H1 (cell line): ENCODE data around the gene SEMA3C. TPM values are rescaled to one million over a fixed set of nuclear protein-coding genes. Genes with fewer than 3 reads are reported as not detected.

Experiments
- CTCF ChIA-PET: fragments of 300-600 bp; sonication (Branson Sonifier 250); formaldehyde crosslinking; loops from one replicate; lab custom pipeline; 2021; ENCODE audit not compliant: partially characterized antibody; lab: Charles Lee
- POLR2A ChIA-PET: fragments of 300-600 bp; sonication (Branson Sonifier 250); formaldehyde crosslinking; loops from one replicate; lab custom pipeline; 2021; ENCODE audit warnings: inconsistent platforms; ENCODE audit not compliant: partially characterized antibody; lab: Charles Lee
- DNase-seq, 2 experiments: peaks; one replicate each; pipeline versions ENCODE4 v3.0.0 to v3.0.0-alpha.2; 2010 to 2022; ENCODE audit warnings: low spot score in 2 of 2, low read depth in 1 of 2, mixed read lengths in 1 of 2
- FAIRE-seq: peaks from 2 replicates; lab custom pipeline; 2011; peaks lifted over from hg19 to GRCh38; lab: Jason Lieb, UNC
- H2AFZ ChIP-seq: 2 replicates; pipeline ENCODE4 v1.8.1; 2012; ENCODE audit warnings: low read length, inconsistent platforms
- H2AK5ac ChIP-seq: 2 replicates; pipeline ENCODE4 v1.6.1; 2013; ENCODE audit warnings: low read depth, low read length
- H2BK120ac ChIP-seq: replicated peaks from 2 replicates; pipeline ENCODE3; 2013; ENCODE audit warnings: low read depth, low read length, inconsistent platforms
- H2BK12ac ChIP-seq: 2 replicates; pipeline ENCODE4 v1.6.1; 2013; ENCODE audit warnings: low read depth, low read length
- H2BK15ac ChIP-seq: 2 replicates; pipeline ENCODE4 v1.6.1; 2013; ENCODE audit warnings: low read length
- H2BK20ac ChIP-seq: 2 replicates; pipeline ENCODE4 v1.6.1; 2013; ENCODE audit warnings: low read length
- H2BK5ac ChIP-seq: 2 replicates; pipeline ENCODE4 v1.6.1; 2013; ENCODE audit warnings: low read depth, low read length
- H3K14ac ChIP-seq: 2 replicates; pipeline ENCODE4 v1.6.1; 2013; ENCODE audit warnings: inconsistent platforms; ENCODE audit not compliant: insufficient read length
- H3K18ac ChIP-seq: 2 replicates; pipeline ENCODE4 v1.6.1; 2013; ENCODE audit warnings: low read length; ENCODE audit errors: extremely low read depth
- H3K23ac ChIP-seq: 2 replicates; pipeline ENCODE4 v1.6.1; 2013; ENCODE audit warnings: inconsistent platforms; ENCODE audit not compliant: insufficient read length
- H3K23me2 ChIP-seq: 2 replicates; pipeline ENCODE4 v1.6.1; 2013; ENCODE audit warnings: low read depth, low read length
- H3K27ac ChIP-seq: 2 replicates; pipeline ENCODE4 v1.6.1; 2011; ENCODE audit warnings: low read depth, low read length, inconsistent platforms
- H3K27me3 ChIP-seq, 4 experiments: replicated peaks in 1 of 4; 1 replicate in 1 of 4; 2 replicates in 3 of 4; pipeline versions ENCODE4 v1.6.1 to v1.8.1; 2011 to 2013; ENCODE audit warnings: low read length in 3 of 4, mild to moderate bottlenecking in 3 of 4, inconsistent platforms in 2 of 4, mixed read lengths in 2 of 4, moderate library complexity in 1 of 4; ENCODE audit not compliant: control insufficient read depth in 3 of 4, insufficient read depth in 3 of 4; ENCODE audit errors: extremely low read depth in 1 of 4
- H3K36me3 ChIP-seq, 4 experiments: 2 replicates each; pipeline versions ENCODE4 v1.6.1 to v1.8.1; 2011 to 2013; ENCODE audit warnings: mild to moderate bottlenecking in 4 of 4, low read length in 3 of 4, moderate library complexity in 2 of 4, control low read depth in 1 of 4, inconsistent platforms in 1 of 4; ENCODE audit not compliant: insufficient read depth in 4 of 4, control insufficient read depth in 2 of 4
- H3K4ac ChIP-seq: replicated peaks from 2 replicates; pipeline ENCODE3; 2013; ENCODE audit warnings: low read length, low read depth, mixed read lengths, inconsistent platforms; ENCODE audit not compliant: insufficient read length
- H3K4me1 ChIP-seq, 4 experiments: replicated peaks in 1 of 4; 1 replicate in 1 of 4; 2 replicates in 3 of 4; pipeline versions ENCODE4 v1.6.1 to v1.8.1; 2011 to 2013; ENCODE audit warnings: low read length in 3 of 4, inconsistent platforms in 2 of 4, mixed read lengths in 1 of 4; ENCODE audit not compliant: insufficient read depth in 4 of 4, control insufficient read depth in 3 of 4
- H3K4me2 ChIP-seq, 2 experiments: 2 replicates each; pipeline versions ENCODE4 v1.6.1 to v1.8.1; 2011 to 2013; ENCODE audit warnings: low read depth in 2 of 2, low read length in 2 of 2, control low read depth in 1 of 2, inconsistent platforms in 1 of 2, mild to moderate bottlenecking in 1 of 2; ENCODE audit not compliant: insufficient read depth in 1 of 2
- H3K4me3 ChIP-seq, 4 experiments: fragments of 200-600, 300-600 bp in 1 of 4; sonication (generic), shearing (Covaris generic), sonication (Bioruptor Twin) in 1 of 4; 2 replicates each; pipeline versions ENCODE4 v1.5.1 to v1.8.1; 2011 to 2016; ENCODE audit warnings: low read length in 4 of 4, low read depth in 3 of 4, control low read depth in 2 of 4, inconsistent platforms in 2 of 4, mild to moderate bottlenecking in 2 of 4, mixed read lengths in 1 of 4, moderate library complexity in 1 of 4; ENCODE audit not compliant: insufficient read depth in 2 of 4; ENCODE audit errors: extremely low read depth in 1 of 4
- H3K56ac ChIP-seq: replicated peaks from 2 replicates; pipeline ENCODE3; 2013; ENCODE audit warnings: low read depth, mild to moderate bottlenecking, mixed read lengths, low read length, inconsistent platforms; ENCODE audit not compliant: insufficient read length
- H3K79me1 ChIP-seq: 2 replicates; pipeline ENCODE4 v1.6.1; 2013; ENCODE audit warnings: low read depth, low read length, control low read depth
- H3K79me2 ChIP-seq, 2 experiments: 2 replicates each; pipeline versions ENCODE4 v1.6.1 to v1.8.1; 2012 to 2013; ENCODE audit warnings: low read length in 2 of 2, mild to moderate bottlenecking in 2 of 2, inconsistent platforms in 1 of 2; ENCODE audit not compliant: insufficient read depth in 2 of 2, control insufficient read depth in 1 of 2
- H3K9ac ChIP-seq, 4 experiments: replicated peaks in 1 of 4; 1 replicate in 1 of 4; 2 replicates in 3 of 4; pipeline versions ENCODE4 v1.6.1 to v1.8.1; 2011 to 2013; ENCODE audit warnings: low read depth in 3 of 4, low read length in 3 of 4, control low read depth in 2 of 4, mild to moderate bottlenecking in 2 of 4, moderate library complexity in 2 of 4, inconsistent platforms in 1 of 4; ENCODE audit errors: extremely low read depth in 1 of 4
- H3K9me3 ChIP-seq, 2 experiments: 2 replicates each; pipeline versions ENCODE4 v1.6.1 to v1.8.1; 2012 to 2013; ENCODE audit warnings: mild to moderate bottlenecking in 2 of 2, moderate library complexity in 2 of 2, control low read depth in 1 of 2, inconsistent platforms in 1 of 2, low read depth in 1 of 2, low read length in 1 of 2, mixed read lengths in 1 of 2; ENCODE audit not compliant: insufficient read depth in 2 of 2
- H4K20me1 ChIP-seq, 2 experiments: replicated peaks in 1 of 2; 2 replicates each; pipeline versions ENCODE3 to v1.8.1; 2011 to 2013; ENCODE audit warnings: inconsistent platforms in 2 of 2, low read length in 2 of 2, mild to moderate bottlenecking in 1 of 2; ENCODE audit not compliant: insufficient read depth in 2 of 2, control insufficient read depth in 1 of 2
- H4K5ac ChIP-seq: 2 replicates; pipeline ENCODE4 v1.6.1; 2013; ENCODE audit warnings: low read length, low read depth, mixed read lengths, inconsistent platforms; ENCODE audit not compliant: insufficient read length
- H4K8ac ChIP-seq: 2 replicates; pipeline ENCODE4 v1.8.0; 2013; ENCODE audit warnings: mild to moderate bottlenecking, moderate library complexity, low read length, inconsistent platforms; ENCODE audit not compliant: insufficient read depth; ENCODE audit errors: extremely low read depth
- H4K91ac ChIP-seq: replicated peaks from 2 replicates; pipeline ENCODE3; 2013; ENCODE audit warnings: low read length, mixed read lengths, inconsistent platforms; ENCODE audit not compliant: insufficient read length
- BACH1 ChIP-seq: IDR thresholded peaks from 2 replicates; pipeline ENCODE4 v1.6.1; 2012; ENCODE audit warnings: low read length, improper control_type of control experiment
- HDAC2 ChIP-seq, 2 experiments: fragments of 300-600 bp in 1 of 2; sonication (generic) in 1 of 2; IDR thresholded peaks; 2 replicates each; pipeline ENCODE4 v1.6.1; 2011 to 2012; ENCODE audit warnings: low read depth in 2 of 2, low read length in 2 of 2, mild to moderate bottlenecking in 2 of 2, moderate library complexity in 2 of 2, borderline replicate concordance in 1 of 2, inconsistent platforms in 1 of 2
- POLR2AphosphoS5 ChIP-seq: IDR thresholded peaks from 2 replicates; pipeline ENCODE4 v1.6.1; 2011; ENCODE audit warnings: low read depth, low read length
- POU5F1 ChIP-seq: IDR thresholded peaks from 2 replicates; pipeline ENCODE4 v1.6.1; 2011; ENCODE audit warnings: low read depth, mild to moderate bottlenecking, low read length, moderate library complexity
- TBP ChIP-seq: IDR thresholded peaks from 2 replicates; pipeline ENCODE4 v1.6.1; 2011; ENCODE audit warnings: low read depth, low read length, improper control_type of control experiment
- WGBS, 2 experiments: shearing (Covaris generic) in 1 of 2; methylation state at CpG; one replicate each; pipeline versions ENCODE4 v1.1.6 to v1.1.7; 2013 to 2015; ENCODE audit warnings: low lambda C conversion rate in 2 of 2, mixed read lengths in 2 of 2, inconsistent platforms in 1 of 2, low coverage in 1 of 2, missing lambda C conversion rate in 1 of 2; ENCODE audit not compliant: insufficient replicate concordance in 2 of 2, insufficient coverage in 1 of 2, insufficient read length in 1 of 2; ENCODE audit errors: extremely low coverage in 1 of 2, missing lambda C conversion rate in 1 of 2; 5-methylcytosine and 5-hydroxymethylcytosine counted together
- polyA plus RNA-seq, 7 experiments: library from polyadenylated mRNA; depleted of rRNA in 3 of 7; stranded (reverse) in 5 of 7; unstranded in 2 of 7; fragments of >200 nt in 5 of 7; fragments of 200-250 nt in 2 of 7; gene quantifications; 1 replicate in 5 of 7; 2 replicates in 1 of 7; 4 replicates in 1 of 7; pipeline versions ENCODE4 v1.2.1 to v1.2.3, GENCODE V29; 2011 to 2013; ENCODE audit warnings: missing spikeins in 2 of 7, mixed read lengths in 2 of 7
- total RNA-seq: library from RNA; stranded (reverse); fragmentation: NEBNext Ultra II Directional; extraction: Animal tissue kit (Norgen Biotek cat#: 25700); gene quantifications from 2 replicates; pipeline ENCODE4 v1.2.1, GENCODE V29; 2021

SEMA3C gene
- total and polyA plus RNA-seq, 2 of the 8 experiments (the other 6 are each of a cell fraction or from before 2014, with no cell fraction given) = 0.15 to 1.4 TPM

GRCh38 chr7:80815733-80816132 is 103.1 kb downstream of the SEMA3C start:
- H3K9ac ChIP-seq = no peak overlapping the region
- no peak overlapping the region for H2BK120ac ChIP-seq
- H4K91ac ChIP-seq = no peak overlapping the region
- WGBS, 2 experiments = 80% methylated on average over 1 of the region's 1 CpG; no CpG with 5 or more reads in 1 of the 2 experiments
- H4K8ac ChIP-seq = no peak overlapping the region
- H3K14ac ChIP-seq = no peak overlapping the region
- no peak overlapping the region for H3K27ac ChIP-seq
- ChIA-PET POLR2A (no interaction called here), CTCF (no interaction called here)
- no peak overlapping the region for H2BK15ac ChIP-seq
- H4K5ac ChIP-seq = no peak overlapping the region
- no peaks in the 10 kb centered on the region for H3K79me2 ChIP-seq
- no peak overlapping the region for H2AFZ ChIP-seq
- DNase-seq (no peak), FAIRE-seq (no peak)
- H3K9me3 ChIP-seq = no peaks in the 10 kb centered on the region
- no peaks in the 10 kb centered on the region for H3K27me3 ChIP-seq
- H3K4me1 ChIP-seq = no peaks in the 10 kb centered on the region
- no peak overlapping the region for H2BK5ac ChIP-seq
- H2BK12ac ChIP-seq = no peak overlapping the region
- no peak overlapping the region for H3K4ac ChIP-seq
- no peaks in the 10 kb centered on the region for H3K23me2 ChIP-seq
- H3K56ac ChIP-seq = no peak overlapping the region
- no peaks in the 10 kb centered on the region for H3K79me1 ChIP-seq
- no peak overlapping the region for H3K18ac ChIP-seq
- H2BK20ac ChIP-seq = no peak overlapping the region
- no peak overlapping the region for H2AK5ac ChIP-seq
- no peaks in the 10 kb centered on the region for H3K36me3 ChIP-seq
- H3K23ac ChIP-seq = no peak overlapping the region
- no peak overlapping the region for H3K4me2 ChIP-seq
- no peak for TF ChIP-seq TBP
- TF ChIP-seq POU5F1 = no peak
- TF ChIP-seq POLR2AphosphoS5 = no peak
- no peak for TF ChIP-seq BACH1
- TF ChIP-seq HDAC2 (IDR thresholded peaks at IDR 0.05; ENCODE audit: borderline replicate concordance in 1 of 2, low read depth in 2 of 2, low read length in 2 of 2) = no peak
- peaks cover 0 to 1% of the 10 kb centered on the region in 2 experiments for H4K20me1 ChIP-seq
- no peak overlapping the region for H3K4me3 ChIP-seq
